Stimulated activated CD8-positive, alpha-beta memory T cell treated with anti-CD3 and anti-CD28 coated beads, Interleukin-7, amount 100 ng/mL, for 4 hours (primary cell): ENCODE data around the gene SLC22A6.

Experiments
- DNase-seq, 2 donors: peaks; one replicate each; pipeline ENCODE4 v3.0.0-alpha.2; 2020; ENCODE audit warnings: low read depth in 2 of 2

The SLC22A6 gene

DNA sequence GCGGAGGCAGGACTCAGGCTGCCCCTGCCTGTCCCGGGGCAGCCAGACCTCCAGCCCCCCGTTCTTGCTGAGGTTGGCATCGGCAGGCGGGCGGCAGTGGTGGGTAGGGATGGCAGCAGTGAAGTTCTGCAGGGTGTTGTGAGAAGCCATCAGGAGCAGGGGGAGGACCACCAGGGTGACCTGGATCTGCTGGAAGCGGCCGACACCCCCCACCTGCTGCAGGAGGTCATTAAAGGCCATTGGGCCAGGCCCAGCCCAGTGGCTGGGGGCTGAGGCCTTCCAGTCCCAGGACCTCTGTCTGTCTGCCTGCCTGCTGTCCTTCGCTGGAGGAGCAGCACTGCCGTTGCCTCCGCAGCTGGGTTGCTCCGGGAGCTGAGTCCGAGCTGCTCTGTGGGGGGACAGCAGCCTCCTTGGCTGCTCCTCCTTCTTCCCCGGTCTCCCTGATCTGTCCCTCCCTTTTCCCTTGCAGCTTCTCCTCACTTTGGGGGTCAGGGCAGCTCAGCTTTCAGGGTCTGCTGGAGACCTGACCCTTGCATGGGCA is at the start of gene SLC22A6:
SLC22A6 (minus strand) TSS at position 517 of the 541 bp plus-strand sequence; CDS start at position 240, 277 bp downstream.
- DNase-seq, result no peak

- no peak for DNase-seq
Measured at GRCh38 chr11:63032457-63032856, 47.7 kb upstream of the SLC22A6 start.

- peak; percentile 67 to 75 for DNase-seq
Measured at GRCh38 chr11:63023841-63024648, 39.3 kb upstream of the SLC22A6 start.

- DNase-seq, result no peak
Measured at GRCh38 chr11:63023222-63023814, 38.6 kb upstream of the SLC22A6 start.

- DNase-seq, result no peak
Measured at GRCh38 chr11:63022441-63022840, 37.7 kb upstream of the SLC22A6 start.

DNA sequence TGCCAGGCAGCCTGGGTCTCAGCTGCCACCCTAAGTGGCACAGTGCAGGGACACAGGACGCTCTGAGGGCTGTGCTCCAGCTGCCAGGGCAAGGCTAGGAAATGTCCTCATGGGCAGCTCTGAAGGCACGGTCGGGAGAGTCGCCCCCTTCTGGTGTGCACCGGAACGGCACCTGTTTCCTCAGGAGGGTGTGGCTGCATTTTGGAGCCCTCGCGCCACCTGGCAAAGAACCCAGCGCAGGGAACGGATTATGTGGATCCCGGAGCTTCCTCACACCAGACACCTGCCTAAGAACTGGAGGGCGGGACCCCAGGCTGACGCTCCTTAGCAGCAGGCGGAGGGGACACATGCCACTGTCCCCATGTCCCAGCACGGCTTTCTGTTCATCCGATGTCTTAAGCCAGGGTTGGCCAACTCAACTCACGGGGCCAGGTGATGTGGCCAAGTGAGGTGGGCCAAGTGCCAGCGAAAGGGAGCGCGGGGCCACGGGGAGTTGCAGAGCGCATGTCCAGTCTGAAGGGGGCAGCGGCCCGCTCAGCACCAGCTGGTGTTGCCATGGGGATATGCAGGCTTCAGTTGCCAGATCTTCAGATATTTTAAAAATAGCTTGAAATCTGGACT is 36.0 kb upstream of the SLC22A6 start:
- DNase-seq, result no peak

- no peak for DNase-seq
Measured at GRCh38 chr11:63019506-63019905, 34.7 kb upstream of the SLC22A6 start.

DNA sequence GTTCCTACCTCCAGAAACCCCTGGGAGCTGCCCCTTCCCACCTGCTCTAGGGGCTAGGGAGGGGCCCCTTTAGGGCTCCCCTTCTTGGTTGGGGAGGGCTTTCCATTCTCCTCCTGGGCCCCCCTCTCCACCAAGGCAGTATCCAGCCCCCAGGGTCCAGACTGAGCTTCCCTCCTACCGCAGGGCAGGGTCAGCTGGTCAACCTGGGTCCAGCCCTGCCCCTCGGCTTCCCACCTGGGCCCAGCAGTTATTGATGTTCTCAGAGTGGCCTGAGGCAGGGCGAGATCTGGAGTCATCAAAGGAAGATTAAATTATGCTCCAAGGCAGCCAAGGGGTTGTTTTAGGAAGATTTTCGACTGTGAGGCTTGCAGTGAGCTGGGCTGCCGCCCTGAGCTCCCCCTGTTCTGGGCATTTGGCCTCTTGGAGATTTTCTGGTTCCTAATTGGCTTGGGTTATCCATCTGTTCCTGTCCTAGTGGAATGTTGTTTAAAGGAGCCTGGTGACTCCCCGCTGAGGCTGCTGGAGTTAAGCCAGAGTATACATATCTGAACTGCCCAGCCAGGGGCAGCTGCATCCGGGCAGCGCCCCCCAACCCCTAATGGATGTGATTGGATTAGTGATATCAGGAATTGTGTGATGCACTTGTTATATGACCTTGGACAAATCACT is 32.7 kb upstream of the SLC22A6 start:
- no peak for DNase-seq

DNA sequence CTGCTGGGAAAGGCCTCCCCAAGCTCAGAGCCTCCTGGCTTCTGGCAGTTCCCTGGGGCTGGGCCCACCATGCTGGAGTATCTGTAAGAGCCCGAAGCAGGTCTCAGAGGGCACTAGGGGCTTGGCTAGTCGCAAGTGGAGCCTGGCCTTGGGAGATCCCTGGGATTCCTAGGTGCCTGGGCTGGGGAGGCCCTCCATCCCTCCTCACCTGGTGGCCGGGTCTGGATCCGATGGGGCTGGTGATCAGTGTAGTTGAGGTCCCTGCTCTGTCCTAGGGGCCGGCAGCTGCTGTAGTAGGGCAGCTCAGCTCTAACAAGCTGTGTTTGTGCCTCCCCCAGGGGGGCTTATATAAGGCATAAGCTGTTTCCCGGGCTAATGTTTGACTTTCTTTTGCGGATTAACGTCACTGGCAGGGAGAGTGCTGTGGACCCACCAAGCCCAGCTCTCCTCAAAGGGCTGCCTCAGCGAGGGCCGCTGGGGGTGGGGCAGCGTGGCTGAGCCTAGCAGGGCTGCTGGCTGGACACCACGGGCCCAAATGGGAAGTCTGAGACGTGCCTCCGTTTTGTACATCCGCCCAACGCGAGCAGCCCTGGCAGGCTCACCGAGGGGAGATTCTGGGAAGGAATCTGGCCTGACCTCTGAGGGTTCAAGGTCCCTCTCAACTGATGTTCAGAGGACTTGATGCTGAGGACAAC is 30.9 kb upstream of the SLC22A6 start, which contains the start of gene SLC22A8:
SLC22A8 (minus strand) TSS at position 321 of the 695 bp plus-strand sequence. CDS start 883 bp downstream, outside the sequence.
- DNase-seq, result no peak

GRCh38 chr11:63014408-63015055 is 29.8 kb upstream of the SLC22A6 start:
- no peak for DNase-seq

GRCh38 chr11:63012839-63013238 is 28.1 kb upstream of the SLC22A6 start:
- no peak for DNase-seq

GRCh38 chr11:63012430-63012829 is 27.7 kb upstream of the SLC22A6 start:
- no peak for DNase-seq

DNA sequence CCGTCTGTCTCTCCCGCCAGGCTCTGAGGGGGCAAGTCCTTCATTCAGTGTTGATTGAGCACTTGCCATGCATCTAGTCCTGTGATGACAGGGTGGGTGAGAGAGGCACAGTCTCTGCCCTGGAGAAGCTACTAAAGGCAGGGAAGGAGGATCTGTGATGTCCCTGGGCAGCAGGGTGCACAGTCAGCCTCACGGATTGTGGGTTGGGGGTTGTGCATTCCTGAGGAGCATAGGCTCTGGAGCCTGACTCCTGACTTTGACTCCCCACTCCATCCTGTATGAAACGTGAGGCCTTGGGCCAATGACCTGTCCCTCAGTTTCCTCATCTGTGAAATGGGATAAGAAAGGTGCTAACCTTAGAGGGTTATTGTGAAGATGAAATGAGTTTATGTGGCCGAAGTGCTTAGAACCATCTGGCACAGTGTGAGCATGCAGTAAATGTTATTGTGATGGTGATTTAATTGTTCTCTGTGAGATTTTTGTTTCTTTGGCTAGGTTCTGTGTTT is 26.2 kb upstream of the SLC22A6 start:
- no peak for DNase-seq

GRCh38 chr11:63007920-63008319 is 23.2 kb upstream of the SLC22A6 start:
- no peak for DNase-seq

- DNase-seq, result no peak
Measured at GRCh38 chr11:63001456-63001855, 16.7 kb upstream of the SLC22A6 start.

DNA sequence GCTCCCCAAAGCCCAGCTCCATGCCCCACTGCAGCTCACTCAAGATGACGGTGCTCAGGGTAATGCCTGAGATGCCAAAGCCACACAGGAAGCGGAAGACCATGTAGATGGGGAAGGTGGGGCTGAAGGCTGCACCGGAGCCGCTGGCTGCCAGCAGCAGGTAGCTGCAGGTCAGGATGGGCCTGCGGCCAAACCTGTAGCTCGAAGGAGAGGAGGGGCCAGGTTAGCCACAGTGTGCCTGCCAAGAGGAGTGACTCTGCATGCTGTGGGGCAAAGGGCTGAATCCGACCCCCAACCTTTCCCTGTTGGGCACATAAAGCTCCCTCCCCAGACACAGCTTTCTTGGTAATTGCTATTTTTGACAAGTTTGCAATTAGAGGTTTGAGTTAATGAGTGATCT is 14.9 kb upstream of the SLC22A6 start:
- no peak for DNase-seq

- DNase-seq, result no peak
Measured at GRCh38 chr11:62999156-62999555, 14.4 kb upstream of the SLC22A6 start.

DNA sequence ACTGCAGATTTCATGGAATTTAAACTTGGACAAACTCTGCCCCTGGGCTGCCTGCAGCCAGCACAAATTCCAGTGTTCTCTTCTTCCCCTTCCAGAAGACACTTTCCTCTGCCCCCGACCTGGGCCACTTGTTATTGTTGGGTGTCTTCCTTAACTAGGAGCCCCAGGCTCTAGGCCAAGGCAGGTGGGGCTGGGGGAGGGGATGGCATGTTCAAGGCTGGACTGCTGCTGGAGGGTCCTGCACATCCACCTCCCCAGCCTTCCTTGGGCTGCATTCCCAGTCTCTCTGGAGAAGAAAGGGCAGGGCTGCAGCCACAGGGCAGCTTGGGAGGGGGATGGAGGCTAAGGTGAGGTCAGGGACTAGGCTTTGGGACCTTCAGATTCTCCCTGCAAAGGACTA is 11.5 kb upstream of the SLC22A6 start:
- no peak for DNase-seq

DNA sequence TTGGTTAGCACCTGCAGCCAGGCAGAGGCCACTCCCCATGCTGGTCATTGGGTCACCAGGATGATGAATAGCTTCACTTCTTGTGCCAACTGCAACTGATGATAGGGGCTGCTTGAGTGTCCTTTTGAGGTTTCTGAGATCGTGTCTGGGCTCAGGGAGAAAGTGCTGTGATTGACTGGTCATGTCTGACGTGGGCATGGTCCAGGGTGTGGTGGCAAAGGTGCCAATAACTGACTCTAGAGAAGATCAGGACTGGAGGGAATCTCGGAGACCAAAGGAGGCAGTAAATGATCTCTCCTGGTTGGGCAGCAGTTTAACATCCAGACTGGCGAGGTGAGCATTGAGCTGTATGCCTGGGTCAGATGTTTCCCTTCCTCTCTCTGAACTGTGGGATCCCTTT is 10.0 kb upstream of the SLC22A6 start:
- DNase-seq, result no peak

GRCh38 chr11:62988276-62988675 is 3.5 kb upstream of the SLC22A6 start:
- no peak for DNase-seq
